SIG-M5 treated with dmso at 0.1 percent for 504 hours (cell line): Measurements from ENCODE around the gene TIAM2.
"Not testable (repeated sequence)": the region's sequence is repeated elsewhere in the genome, so short reads cannot be mapped to it uniquely, and the experiment has no call there.

Source experiments
- DNase-seq: peaks from one replicate; lab custom pipeline; 2025; ENCODE audit not compliant: unreplicated experiment; lab: John Stamatoyannopoulos, UW

Gene TIAM2

GRCh38 chr6:154995254-154996015, at the start of gene TIAM2:
TSS of gene TIAM2 (plus strand) at chr6:154995315. CDS start at chr6:155129224, 133,909 bp downstream.
- DNase-seq = no peak

GRCh38 chr6:154950979-154951344, 44.2 kb upstream of the TIAM2 start:
- DNase-seq = no peak

- peak; percentile 4 for DNase-seq
Observed at GRCh38 chr6:154951345-154952200, 43.5 kb upstream of the TIAM2 start.

- no peak for DNase-seq
Observed at GRCh38 chr6:154953644-154954043, 41.5 kb upstream of the TIAM2 start.

GRCh38 chr6:154954347-154954746, 40.8 kb upstream of the TIAM2 start:
- no peak for DNase-seq

- no peak for DNase-seq
Observed at GRCh38 chr6:154956771-154957522, 38.2 kb upstream of the TIAM2 start.

GRCh38 chr6:154958469-154958868, 36.6 kb upstream of the TIAM2 start:
- no peak for DNase-seq

- DNase-seq = no peak
Observed at GRCh38 chr6:154960299-154960843, 34.7 kb upstream of the TIAM2 start.

- DNase-seq = no peak
Observed at GRCh38 chr6:154960854-154961530, 34.1 kb upstream of the TIAM2 start.

GRCh38 chr6:154962753-154963152, 32.4 kb upstream of the TIAM2 start:
- DNase-seq = no peak

- not testable (repeated sequence) for DNase-seq
Observed at GRCh38 chr6:154966065-154966770, 28.9 kb upstream of the TIAM2 start.

GRCh38 chr6:154969796-154970195, 25.3 kb upstream of the TIAM2 start:
- no peak for DNase-seq

- DNase-seq = no peak
Observed at GRCh38 chr6:154974485-154975149, 20.5 kb upstream of the TIAM2 start.

- DNase-seq = no peak
Observed at GRCh38 chr6:154977588-154977987, 17.5 kb upstream of the TIAM2 start.

- no peak for DNase-seq
Observed at GRCh38 chr6:154980273-154981078, 14.6 kb upstream of the TIAM2 start.

GRCh38 chr6:154981079-154981870, 13.8 kb upstream of the TIAM2 start:
- DNase-seq = no peak

GRCh38 chr6:154984146-154984545, 11.0 kb upstream of the TIAM2 start:
- no peak for DNase-seq

- peak; percentile 5 for DNase-seq
Observed at GRCh38 chr6:154986787-154987235, 8.3 kb upstream of the TIAM2 start.
